ENCODE data around the gene ZFPL1.
A peak's percentile ranks its signal among the peaks of the same experiment; 100 is the strongest.

The ZFPL1 gene

GRCh38 chr11:65134240-65134951 lies 50.4 kb downstream of the ZFPL1 start, which contains the start of gene SYVN1:
SYVN1 (minus strand) TSS chr11:65134519; CDS start chr11:65133601, 918 bp downstream.
- peak within 1 kb of the TSS; percentile 96 for H3K27ac ChIP-seq
- TF ChIP-seq, protein P1, sequence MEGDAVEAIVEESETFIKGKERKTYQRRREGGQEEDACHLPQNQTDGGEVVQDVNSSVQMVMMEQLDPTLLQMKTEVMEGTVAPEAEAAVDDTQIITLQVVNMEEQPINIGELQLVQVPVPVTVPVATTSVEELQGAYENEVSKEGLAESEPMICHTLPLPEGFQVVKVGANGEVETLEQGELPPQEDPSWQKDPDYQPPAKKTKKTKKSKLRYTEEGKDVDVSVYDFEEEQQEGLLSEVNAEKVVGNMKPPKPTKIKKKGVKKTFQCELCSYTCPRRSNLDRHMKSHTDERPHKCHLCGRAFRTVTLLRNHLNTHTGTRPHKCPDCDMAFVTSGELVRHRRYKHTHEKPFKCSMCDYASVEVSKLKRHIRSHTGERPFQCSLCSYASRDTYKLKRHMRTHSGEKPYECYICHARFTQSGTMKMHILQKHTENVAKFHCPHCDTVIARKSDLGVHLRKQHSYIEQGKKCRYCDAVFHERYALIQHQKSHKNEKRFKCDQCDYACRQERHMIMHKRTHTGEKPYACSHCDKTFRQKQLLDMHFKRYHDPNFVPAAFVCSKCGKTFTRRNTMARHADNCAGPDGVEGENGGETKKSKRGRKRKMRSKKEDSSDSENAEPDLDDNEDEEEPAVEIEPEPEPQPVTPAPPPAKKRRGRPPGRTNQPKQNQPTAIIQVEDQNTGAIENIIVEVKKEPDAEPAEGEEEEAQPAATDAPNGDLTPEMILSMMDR (conservative IDR thresholded peaks at IDR 0.05) = no peak
- TF ChIP-seq ZFX (IDR thresholded peaks at IDR 0.05) = peak; percentile 80; the same call in 1 of the 2 replicates

DNA sequence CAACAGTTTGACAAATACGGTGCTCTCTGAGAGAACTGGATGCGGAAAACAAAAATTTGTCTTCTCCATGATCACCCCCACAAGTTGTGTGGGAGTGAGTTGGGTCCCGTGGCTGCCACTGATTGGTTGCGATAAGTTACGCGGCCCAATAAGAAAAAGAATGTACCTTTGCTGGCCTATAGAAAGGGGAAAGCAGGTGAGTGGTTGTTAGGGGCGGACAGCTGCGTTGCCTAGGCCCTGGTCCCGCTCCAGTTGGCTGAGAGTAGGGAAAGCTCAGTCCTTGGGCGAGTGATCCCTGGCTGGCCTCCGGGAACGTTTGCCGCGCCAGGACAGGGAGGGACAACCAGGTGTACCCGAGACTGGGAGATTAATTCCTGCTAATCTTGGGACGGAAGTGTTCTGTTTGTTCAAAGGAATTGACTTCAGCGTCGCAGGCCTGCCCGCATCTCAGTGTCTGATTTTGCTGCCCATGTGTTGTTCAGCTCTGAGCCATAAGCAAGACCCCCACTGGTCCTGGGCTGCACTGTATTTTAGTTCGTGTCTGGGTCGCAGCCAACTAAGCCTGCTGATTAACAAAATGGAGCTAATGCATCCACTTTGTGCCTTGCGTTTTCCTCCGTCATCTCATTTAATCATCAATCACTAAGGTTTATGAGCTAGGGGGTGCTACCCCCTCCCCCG lies 51.1 kb downstream of the ZFPL1 start:
- TF ChIP-seq, protein P1 (conservative IDR thresholded peaks at IDR 0.05) = no peak
- H3K27ac ChIP-seq = peak overlapping the region; percentile 96

- TF ChIP-seq ZFX (IDR thresholded peaks at IDR 0.05) = no peak
- TF ChIP-seq, protein P1 (conservative IDR thresholded peaks at IDR 0.05) = no peak
- H3K27ac ChIP-seq = peak overlapping the region; percentile 96
Measured at GRCh38 chr11:65135633-65136145, 51.7 kb downstream of the ZFPL1 start.

GRCh38 chr11:65136515-65137096 lies 52.6 kb downstream of the ZFPL1 start:
- TF ChIP-seq ZFX (IDR thresholded peaks at IDR 0.05) = no peak
- TF ChIP-seq, protein P1 (conservative IDR thresholded peaks at IDR 0.05) = no peak
- peak overlapping the region; percentile 96; the same call in 1 of the 2 replicates for H3K27ac ChIP-seq

Measured in C4-2B (cell line).